GM19455 (cell line): ENCODE measurements around the gene CROCC2.

Experiments used
- ATAC-seq: cut with Tn5 transposase; IDR thresholded peaks from one replicate; pipeline ENCODE4 v1.9.1; 2021; ENCODE audit not compliant: unreplicated experiment

CROCC2 gene

GRCh38 chr2:240919786-240920782 lies 13.9 kb downstream of the CROCC2 start:
- no peak for ATAC-seq

GRCh38 chr2:240920783-240921231 lies 14.7 kb downstream of the CROCC2 start:
- no peak for ATAC-seq

- ATAC-seq = no peak
Measured at GRCh38 chr2:240921311-240921994, 15.3 kb downstream of the CROCC2 start.

GRCh38 chr2:240921995-240922244 lies 15.8 kb downstream of the CROCC2 start:
- no peak for ATAC-seq

GRCh38 chr2:240922245-240922981 lies 16.3 kb downstream of the CROCC2 start:
- ATAC-seq = no peak

- no peak for ATAC-seq
Measured at GRCh38 chr2:240922982-240923537, 16.9 kb downstream of the CROCC2 start.

- ATAC-seq = no peak
Measured at GRCh38 chr2:240925191-240925567, 19.0 kb downstream of the CROCC2 start.

GRCh38 chr2:240925568-240926515 lies 19.7 kb downstream of the CROCC2 start:
- ATAC-seq = no peak

GRCh38 chr2:240926516-240927389 lies 20.6 kb downstream of the CROCC2 start:
- ATAC-seq = no peak

- ATAC-seq = no peak
Measured at GRCh38 chr2:240927390-240927781, 21.2 kb downstream of the CROCC2 start.

- no peak for ATAC-seq
Measured at GRCh38 chr2:240928476-240929363, 22.6 kb downstream of the CROCC2 start.

- no peak for ATAC-seq
Measured at GRCh38 chr2:240929364-240930095, 23.4 kb downstream of the CROCC2 start.

GRCh38 chr2:240930096-240930630 lies 24.0 kb downstream of the CROCC2 start:
- ATAC-seq = no peak

GRCh38 chr2:240930631-240931318 lies 24.6 kb downstream of the CROCC2 start:
- ATAC-seq = no peak

- no peak for ATAC-seq
Measured at GRCh38 chr2:240931319-240931949, 25.3 kb downstream of the CROCC2 start.

GRCh38 chr2:240932001-240932723 lies 26.0 kb downstream of the CROCC2 start:
- ATAC-seq = no peak
